ENCODE results near the gene MAD2L2. TPM values are rescaled to one million over a fixed set of nuclear protein-coding genes. Genes with fewer than 3 reads are reported as not detected.

Gene MAD2L2
- 65.7 TPM for total RNA-seq

GRCh38 chr1:11681071-11681771 is at the start of gene MAD2L2:
Gene MAD2L2 (minus strand): TSS chr1:11681148. CDS start chr1:11680601, 547 bp downstream.

GRCh38 chr1:11691302-11691914 is 10.5 kb upstream of the MAD2L2 start, which contains the start of gene DRAXIN:
Gene DRAXIN (plus strand): TSS chr1:11691710. CDS start chr1:11706259, 14,549 bp downstream.

GRCh38 chr1:11654137-11654938 is 26.6 kb downstream of the MAD2L2 start, which contains the start of the genes FBXO2 and FBXO44:
Gene FBXO2 (minus strand): TSS chr1:11654429. CDS start chr1:11654340, 89 bp downstream.
Gene FBXO44 (plus strand): TSS chr1:11654877. CDS start chr1:11655836, 959 bp downstream.

Other genes starting within 250 kb of the MAD2L2 start
- 74.5 TPM for gene DISP3, start 202.0 kb downstream of the MAD2L2 start, total RNA-seq
- gene FBXO2, start 26.7 kb downstream of the MAD2L2 start, total RNA-seq: 1.9 TPM
- gene FBXO44, start 26.3 kb downstream of the MAD2L2 start, total RNA-seq: 42.3 TPM
- 4.7 TPM for gene FBXO6, start 16.9 kb downstream of the MAD2L2 start, total RNA-seq
- gene DRAXIN, start 10.6 kb upstream of the MAD2L2 start, total RNA-seq: 103 TPM
- gene AGTRAP, start 55.0 kb upstream of the MAD2L2 start, total RNA-seq: 3.8 TPM
- not detected for gene C1orf167, start 81.0 kb upstream of the MAD2L2 start, total RNA-seq
- 45.1 TPM for gene MTHFR, start 124.8 kb upstream of the MAD2L2 start, total RNA-seq
- gene CLCN6, start 125.0 kb upstream of the MAD2L2 start, total RNA-seq: 29.7 TPM
- not detected for gene NPPA, start 166.6 kb upstream of the MAD2L2 start, total RNA-seq
- not detected for gene NPPB, start 177.8 kb upstream of the MAD2L2 start, total RNA-seq
- 19.1 TPM for gene KIAA2013, start 245.3 kb upstream of the MAD2L2 start, total RNA-seq

Data from parietal lobe (tissue), 1 donor.